ENCODE results near the gene VPS11. TPM values are rescaled to one million over a fixed set of nuclear protein-coding genes. Genes with fewer than 3 reads are reported as not detected.
"Not testable (repeated sequence)": the region's sequence is repeated elsewhere in the genome, so short reads cannot be mapped to it uniquely, and the experiment has no call there.

Gene VPS11
- polyA plus RNA-seq, 1 donor: 29.4 TPM

DNA sequence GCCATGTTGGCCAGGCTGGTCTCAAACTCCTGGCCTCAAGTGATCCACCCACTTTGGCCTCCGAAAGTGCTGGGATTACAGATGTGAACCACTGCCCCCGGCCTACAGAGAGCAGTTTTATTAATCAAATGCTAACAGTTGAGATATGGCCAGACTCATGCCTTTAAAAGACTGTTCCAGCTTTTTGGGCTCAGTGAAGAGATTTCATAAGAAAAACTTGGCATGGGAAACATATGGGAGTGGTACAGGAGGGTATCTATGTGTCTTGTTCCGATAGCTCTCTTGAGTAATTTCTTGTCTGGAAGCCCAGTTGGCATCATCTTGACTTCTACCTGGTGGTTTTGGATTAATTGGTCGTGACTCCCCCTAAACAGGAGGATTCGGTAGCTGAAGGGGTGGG lies 28.7 kb upstream of the VPS11 start:
- DNase-seq: no peak

DNA sequence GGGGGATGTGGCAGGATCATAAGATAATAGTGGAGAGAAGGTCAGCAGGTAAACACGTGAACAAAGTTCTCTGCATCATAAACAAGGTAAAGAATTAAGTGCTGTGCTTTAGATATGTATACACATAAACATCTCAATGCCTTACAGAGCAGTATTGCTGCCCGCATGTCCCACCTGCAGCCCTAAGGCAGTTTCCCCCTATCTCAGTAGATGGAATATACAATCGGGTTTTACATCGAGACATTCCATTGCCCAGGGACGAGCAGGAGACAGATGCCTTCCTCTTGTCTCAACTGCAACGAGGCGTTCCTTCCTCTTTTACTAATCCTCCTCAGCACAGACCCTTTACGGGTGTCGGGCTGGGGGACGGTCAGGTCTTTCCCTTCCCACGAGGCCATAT lies 28.1 kb upstream of the VPS11 start:
- DNase-seq: not testable (repeated sequence)

DNA sequence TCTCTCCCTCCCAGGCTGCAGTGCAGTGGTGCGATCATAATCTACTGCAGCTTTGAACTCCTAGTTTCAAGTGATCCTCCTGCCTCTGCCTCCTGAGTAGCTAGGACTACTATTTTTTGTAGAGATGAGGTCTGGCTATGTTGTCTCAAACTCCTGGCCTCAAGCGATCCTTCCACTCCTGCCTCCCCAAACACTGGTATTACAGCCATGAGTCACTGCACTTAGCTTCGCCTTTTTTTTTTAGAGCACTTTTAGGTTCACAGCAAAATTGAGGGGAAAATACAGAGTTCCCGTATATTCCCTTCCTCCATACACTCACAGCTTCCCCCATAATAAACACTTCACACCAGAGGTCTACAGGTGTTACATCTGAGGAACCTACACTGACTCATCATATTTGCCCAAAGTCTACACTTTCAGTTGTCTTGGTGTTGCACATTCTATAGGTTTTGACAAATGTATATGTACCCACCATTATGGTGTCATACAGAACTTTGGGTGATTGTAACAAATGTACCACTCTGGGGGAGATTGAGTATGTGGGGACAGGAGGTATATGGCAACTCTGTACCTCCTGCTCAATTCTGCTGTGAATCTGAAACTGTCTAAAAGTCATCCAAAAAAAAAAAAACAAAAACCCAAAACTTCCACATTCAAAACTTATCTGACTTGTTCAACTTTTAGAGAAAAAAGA lies 25.6 kb upstream of the VPS11 start:
- DNase-seq: no peak

DNA sequence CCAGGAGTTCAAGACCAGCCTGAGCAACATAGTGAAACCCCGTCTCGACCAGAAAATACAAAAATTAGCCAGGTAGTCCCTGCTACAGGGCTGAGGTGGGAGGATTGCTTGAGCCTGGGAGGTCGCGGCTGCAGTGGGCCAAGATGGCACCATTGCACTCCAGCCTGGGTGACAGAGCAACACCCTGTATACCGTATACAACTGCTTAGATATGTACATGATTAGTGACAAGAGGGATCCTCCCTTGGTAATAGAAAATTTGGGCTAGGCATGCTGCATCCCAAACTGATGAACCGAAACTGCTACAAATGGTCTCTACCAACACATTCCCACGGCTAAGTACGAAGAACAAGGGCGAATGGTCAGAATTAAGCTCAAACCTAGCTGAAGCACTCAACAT lies 24.7 kb upstream of the VPS11 start:
- no peak for DNase-seq

DNA sequence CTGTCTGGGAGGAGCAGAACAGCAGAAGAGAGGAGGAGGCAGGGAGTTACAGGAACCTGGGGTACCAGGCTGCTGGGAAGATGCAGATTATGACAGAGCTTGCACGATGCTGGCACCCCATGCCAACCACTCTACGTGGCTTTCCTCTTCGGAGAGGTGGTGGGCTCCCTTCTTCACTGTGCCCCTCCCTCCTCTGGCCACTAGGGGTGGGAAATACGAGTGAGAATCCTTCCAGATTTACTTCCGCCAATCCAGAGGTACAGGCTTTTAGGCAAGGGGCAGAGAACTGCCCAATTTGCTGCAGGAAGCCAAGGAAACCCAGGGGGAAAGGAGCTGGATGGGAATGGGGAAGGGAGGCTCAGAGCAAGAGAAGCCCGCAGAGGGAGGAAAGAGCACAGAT lies 22.9 kb upstream of the VPS11 start:
- no peak for DNase-seq

DNA sequence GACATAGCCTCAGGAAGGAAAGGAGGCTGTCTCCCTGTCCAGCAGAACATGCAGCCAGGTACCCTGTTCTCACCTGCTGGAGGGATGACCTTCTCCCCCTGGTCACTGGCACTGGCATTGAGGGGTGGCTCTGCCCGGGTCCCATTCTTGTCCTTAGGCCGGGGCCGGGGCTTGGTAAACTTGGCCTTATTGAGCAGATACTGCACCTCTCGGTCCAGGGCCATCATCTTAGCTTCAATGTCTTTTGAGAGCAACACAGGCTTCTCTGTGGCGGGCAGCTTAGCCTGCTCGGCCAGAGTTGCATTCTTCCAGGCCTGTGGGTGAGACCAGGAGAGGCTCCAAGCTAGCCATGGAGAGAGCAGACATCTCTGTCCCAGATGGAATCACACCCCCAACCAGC lies 21.1 kb upstream of the VPS11 start:
- DNase-seq: no peak

DNA sequence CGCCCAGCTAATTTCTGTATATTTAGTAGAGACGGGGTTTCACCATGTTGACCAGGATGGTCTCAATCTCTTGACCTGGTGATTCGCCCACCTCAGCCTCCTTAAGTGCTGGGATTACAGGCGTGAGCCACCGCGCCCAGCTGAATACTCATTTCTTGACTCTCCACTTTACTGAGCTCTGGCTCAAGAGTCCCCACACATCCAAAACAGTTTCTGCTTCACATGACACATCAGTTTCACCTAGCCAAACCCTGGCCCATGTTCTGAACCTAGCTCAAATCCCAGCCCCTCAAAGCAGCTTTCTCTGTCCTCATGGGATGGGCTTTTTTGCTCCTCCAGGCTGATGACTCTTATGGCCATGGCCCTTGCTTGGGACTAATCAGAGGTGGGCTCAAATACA lies 20.4 kb upstream of the VPS11 start:
- no peak for DNase-seq

DNA sequence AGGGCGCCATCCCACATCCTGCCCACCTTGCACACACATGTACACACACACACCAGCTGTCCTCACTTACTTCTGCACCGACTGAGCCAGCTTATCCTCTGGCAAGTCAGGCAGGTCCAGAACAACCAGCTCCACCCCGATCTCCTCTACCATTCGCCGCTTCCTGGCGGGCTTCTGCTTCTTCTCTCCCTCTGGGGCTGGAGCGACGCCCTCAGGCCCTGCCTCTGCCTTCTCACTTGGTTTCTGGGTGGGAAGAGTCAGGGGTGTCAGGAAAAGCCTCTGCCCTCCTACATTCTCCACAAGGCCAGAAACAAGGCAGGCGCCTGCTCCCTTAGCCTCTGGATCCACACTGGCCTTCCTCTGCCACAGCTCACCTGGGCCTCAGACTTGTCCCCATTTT lies 19.0 kb upstream of the VPS11 start:
- DNase-seq: no peak

DNA sequence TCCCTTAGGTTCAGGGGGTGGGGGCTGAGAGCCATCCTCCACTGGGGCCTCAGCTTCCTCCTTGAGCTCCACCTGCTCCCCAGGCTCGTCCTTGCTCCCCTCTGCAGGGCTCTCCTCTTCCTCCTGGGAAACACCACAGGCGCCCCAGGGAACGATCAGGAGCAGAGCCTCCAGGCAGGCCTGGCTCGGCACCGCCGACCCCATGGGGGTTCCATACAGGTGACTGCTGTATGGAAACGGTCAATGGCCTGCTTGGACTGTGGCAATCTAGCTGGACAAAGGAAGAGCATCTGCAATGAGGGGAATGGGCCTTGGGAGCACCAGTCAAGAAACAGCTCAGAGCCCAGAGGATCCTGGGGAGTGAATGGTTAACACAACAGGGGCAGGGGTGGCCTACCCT lies 18.5 kb upstream of the VPS11 start:
- no peak for DNase-seq

DNA sequence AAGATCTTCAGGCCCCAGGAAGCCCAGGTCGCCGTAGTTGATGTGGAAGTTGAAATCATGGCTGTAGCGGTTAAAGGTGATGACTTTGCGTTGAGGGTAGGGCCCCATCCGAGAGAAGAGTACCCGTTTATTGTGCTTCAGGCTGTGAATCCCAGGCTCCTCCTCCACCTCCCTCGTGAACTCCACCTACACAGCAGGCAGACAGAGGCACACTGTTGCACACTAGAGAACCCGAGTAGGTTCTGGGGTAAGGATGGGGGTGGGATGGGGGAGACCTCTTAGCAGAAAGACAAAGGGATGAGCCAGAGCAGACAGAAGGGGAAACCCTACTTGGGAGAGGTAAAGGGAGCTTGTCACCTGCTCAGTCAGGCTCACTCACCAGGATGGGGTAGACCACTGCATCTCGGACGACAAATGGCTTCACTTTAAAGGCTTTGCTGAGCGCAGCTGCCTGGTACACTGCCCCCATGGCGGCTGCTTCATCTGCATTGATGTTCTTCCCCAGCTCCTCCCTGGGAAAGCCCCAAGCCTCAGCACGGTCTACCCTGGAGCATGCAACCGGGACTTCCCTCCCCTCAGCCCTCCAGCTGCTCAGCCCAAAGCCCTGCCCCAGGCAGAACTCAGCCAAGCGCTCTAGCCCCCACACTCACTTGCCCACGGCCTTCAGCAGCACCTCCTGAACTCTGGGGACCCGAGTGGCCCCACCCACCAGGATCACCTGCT lies 16.0 kb upstream of the VPS11 start:
- no peak for DNase-seq

DNA sequence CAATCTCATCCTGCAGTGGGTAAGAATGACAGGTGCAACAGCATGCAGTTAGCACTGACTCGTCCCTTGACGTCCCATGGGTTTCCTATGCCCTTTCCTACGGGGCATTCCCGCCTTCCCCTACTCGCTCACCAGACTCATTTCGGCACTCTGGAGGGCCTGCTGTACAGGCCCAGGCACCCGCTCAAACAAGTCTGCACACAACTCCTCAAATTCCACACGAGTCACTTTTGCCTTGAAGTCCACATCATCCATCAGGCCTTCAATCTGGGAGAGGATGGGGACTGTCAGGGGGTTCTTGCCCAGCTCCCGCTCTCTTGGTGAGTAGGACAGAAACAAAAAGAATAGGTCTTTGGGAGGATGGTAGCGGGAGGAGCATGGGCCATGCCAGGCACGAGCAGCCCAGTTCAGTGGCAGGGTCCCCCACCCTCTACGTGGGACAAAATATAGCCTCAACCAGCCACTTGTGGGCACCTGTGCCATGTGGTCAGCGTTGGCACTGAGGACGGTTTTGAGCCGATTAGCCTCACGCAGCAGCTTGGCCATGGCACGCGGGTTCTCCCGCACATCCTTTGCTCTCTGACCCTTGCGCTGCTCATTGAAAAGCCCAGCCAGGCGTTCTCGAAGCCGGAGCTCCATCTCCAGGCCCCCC lies 15.3 kb upstream of the VPS11 start:
- DNase-seq: no peak

DNA sequence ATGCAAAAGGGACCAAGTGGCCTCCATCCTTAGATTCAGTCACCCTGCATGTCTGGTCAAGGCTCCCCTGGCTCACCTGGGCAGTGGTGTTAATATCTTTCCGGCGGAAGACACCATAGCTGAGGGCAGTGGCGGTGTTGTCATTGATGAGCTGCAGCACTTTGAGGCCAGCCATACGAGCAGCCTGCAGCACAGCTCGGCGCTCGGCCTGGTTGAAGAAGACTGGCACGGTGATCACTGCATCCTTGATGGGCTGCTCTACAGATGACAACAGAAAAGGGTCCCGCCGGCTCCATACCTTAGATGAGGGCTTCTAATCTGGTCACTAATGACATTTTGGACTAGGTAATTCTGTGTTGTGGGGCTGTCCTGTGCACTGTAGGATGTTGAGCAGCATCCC lies 13.2 kb upstream of the VPS11 start:
- DNase-seq: no peak

DNA sequence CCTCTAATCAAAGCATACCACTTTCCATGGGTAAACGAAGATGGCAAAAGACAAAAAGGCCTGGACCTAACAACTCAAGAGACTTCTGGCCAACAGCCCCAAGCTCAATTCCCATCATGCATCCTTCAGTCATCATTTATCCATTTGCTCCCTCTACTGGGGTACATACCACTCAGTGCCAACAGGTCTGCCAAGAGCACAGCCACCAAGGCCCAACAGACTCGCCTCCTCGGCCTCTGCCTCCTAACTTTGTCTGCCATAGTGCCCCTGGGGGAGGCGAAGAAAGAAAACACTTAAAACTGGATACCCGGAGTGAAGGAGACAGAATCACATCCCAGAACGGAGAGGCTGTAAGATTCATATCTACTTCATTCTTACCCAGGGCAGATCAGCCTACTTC lies 11.7 kb upstream of the VPS11 start:
- no peak for DNase-seq

DNA sequence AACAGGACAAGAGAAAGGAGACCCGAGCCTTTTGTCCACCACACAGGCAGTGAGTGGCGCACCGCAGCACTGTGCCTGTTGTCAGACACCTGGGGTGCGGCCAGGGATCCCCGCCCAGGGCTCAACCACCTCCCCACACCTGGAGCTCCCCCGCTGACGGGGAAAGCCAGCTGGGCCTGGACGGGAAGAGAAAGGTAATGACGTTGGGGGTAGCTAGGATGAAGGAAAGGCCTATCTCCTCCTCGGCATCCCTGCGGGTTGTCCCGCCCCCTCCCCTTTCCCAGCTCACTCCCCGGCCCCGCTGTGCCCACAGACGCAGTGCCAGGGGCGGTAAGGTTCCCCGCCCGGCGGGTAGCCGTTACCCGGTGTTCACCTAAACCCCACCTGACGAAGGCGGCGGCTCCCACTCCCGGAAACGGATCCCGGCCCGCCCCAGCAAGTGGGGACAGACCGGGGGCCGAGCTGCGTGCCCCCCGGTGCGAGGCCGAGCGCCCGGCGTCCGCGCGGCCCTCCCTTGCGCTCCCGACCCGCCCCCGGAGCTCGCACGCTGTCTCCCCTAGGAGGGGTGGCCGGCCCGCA lies 11.1 kb upstream of the VPS11 start:
- DNase-seq: no peak

DNA sequence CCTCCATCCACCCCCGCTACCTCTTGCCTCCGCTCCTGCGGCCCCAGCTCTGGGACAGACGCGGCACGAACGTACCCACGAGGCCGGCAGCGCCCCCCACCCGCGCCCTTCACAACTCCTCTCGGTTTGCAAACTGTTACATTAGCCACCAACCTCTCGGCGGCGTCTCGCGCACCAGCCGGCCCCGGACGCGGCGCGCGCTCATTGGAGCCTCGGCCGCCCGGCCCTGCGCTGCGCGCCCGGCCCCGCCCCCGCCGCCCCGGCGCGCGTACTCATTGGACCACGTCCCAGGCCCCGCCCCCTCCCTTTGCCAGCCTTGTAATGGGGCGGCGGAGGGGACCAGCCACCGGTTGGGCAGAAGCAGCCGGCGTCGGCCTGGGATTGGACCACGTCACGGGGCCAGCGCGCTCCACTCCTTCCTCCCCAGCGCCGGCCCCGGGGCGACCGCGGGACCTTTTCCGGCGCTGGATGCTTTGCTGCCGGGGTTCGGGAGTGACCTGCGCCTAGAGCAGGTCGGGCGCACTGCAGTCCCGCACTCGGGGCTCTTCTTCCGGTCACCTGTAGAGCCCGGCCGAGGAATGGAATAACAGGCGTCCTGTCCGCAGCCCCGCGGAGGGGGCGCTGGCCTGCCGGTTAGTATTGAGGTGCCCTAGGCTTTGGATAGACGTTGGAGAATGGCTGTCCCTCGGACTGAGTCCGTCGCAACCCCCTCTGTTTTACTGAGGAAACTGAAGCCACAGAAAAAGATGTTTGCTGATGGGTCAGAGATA lies 10.4 kb upstream of the VPS11 start, which contains the start of gene HYOU1:
TSS of gene HYOU1 (minus strand) at position 206 of the 770 bp plus-strand sequence. CDS start 1,045 bp downstream, outside the sequence.
- DNase-seq: peak; percentile 96

DNA sequence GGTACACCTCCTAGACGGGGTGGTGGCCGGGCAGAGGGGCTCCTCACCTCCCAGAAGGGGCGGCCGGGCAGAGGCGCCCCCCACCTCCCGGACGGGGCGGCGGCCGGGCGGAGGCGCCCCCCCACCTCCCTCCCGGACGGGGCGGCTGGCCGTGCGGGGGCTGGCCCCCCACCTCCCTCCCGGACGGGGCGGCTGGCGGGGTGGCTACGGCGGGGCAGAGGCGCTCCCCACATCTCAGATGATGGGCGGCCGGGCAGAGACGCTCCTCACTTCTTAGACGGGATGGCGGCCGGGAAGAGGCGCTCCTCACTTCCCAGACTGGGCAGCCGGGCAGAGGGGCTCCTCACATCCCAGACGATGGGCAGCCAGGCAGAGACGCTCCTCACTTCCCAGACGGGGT lies 8.5 kb upstream of the VPS11 start:
- DNase-seq: not testable (repeated sequence)

DNA sequence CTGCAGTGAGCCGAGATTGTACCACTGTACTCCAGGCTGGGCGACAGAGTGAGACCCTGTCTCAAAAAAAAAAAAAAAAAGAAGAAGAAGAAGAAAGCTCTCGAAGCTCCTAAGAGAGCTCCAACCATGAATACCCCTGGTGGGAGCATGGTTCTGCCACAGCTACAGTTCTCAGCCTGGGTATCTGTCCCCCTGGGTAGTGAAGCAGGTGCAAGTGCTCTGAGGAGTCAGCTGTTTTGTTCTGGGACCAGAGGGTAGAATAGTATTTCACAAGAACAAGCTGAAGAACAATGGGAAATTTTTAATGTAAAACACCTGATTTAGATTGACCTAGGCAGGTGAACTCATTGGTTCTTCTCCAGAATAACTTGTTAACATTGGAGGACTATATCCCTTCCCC lies 6.4 kb upstream of the VPS11 start:
- DNase-seq: no peak

DNA sequence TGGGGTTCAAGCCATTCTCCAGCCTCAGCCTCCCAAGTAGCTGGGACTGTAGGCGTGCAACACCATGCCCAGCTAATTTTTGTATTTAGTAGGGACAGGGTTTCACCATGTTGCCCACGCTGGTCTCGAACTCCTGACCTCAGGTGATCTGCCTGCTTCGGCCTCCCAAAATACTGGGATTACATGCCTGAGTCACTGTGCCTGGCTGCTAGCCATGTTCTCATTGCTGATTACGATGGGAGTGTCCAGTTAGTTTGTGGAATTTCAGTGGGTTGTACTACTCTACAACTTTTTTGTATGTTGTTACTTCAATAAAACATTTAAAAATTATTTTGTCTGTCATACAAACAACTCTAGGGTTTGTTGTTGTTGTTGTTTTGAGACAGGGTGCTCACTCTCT lies 4.8 kb upstream of the VPS11 start:
- DNase-seq: no peak

DNA sequence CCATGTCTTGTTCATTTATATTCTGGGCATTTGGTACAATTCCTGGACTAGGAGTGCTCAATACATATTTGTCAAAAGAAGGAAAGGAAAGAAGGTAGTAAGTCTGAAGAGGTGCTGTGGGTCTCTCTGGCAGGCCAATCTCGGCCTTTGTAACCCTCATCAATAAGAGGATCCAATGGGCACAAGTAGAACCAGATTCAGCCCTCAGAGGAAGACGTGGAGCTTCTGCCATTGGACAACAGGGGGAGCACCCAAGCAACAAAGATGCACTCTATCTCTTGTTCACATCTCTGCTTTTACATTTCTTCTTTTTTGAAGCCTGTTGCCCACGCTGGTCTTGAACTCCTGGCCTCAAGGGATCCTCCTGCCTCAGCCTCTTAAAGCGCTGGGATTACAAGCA lies 2.2 kb upstream of the VPS11 start:
- no peak for DNase-seq

DNA sequence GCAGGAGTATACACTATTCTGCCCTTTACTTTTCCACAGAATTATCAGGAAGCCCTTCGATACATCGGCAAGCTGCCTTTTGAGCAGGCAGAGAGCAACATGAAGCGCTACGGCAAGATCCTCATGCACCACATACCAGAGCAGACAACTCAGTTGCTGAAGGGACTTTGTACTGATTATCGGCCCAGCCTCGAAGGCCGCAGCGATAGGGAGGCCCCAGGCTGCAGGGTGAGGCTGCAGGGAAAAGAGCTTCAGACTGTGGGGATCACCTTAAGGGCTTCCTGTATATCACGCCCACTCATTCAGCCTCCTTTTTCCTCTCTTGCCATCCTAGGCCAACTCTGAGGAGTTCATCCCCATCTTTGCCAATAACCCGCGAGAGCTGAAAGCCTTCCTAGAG lies 10.2 kb downstream of the VPS11 start:
- DNase-seq: no peak

DNA sequence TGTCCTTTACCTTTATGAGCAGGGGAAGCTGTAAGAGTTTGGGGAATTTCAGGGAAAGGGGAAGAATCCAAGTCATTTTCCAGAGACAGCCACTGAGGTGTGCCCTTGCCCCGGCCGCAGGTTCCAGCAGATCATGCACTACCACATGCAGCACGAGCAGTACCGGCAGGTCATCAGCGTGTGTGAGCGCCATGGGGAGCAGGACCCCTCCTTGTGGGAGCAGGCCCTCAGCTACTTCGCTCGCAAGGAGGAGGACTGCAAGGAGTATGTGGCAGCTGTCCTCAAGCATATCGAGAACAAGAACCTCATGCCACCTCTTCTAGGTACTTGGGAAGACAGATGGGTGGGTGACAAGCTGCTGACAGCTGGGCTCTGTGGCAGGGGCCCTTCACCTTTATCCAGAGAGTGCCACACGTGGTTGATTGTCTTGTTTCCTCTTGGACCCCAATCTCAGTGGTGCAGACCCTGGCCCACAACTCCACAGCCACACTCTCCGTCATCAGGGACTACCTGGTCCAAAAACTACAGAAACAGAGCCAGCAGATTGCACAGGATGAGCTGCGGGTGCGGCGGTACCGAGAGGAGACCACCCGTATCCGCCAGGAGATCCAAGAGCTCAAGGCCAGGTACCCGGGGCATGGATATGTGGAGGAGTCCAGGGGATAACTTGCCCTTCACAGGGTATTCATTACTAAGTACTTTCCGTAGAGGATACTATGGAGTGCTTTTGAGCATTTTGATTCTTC lies 11.2 kb downstream of the VPS11 start:
- no peak for DNase-seq

DNA sequence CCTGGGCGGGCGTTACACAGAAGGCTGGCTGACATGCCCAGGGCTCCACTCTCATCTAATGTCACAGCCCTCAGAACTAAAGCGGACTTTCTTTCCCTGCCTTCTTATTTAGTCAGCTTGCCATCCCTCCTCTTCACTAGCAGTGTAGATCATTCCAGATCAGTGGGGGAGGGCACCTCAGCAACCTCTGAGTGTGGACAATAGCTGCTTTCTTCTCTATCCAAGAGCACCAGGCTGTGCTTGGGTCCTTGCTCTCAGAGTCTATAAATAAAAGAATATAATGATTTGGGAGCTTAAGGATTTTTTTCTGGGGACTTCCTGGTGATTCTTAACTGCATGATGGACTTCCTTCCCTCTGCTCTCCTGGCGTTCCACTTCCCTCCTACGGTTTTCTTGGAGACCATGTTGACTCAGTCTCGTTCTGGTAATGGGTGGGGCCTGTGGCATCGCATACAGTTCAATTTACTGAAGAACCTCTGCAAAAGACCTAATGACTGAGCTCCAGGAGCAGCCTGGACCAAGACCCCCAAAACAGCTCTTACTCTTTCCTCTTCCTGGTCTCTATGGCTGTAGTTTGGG lies 14.2 kb downstream of the VPS11 start:
- no peak for DNase-seq

Data from hindlimb muscle (tissue), 1 donor.